ENCODE results near the gene ADAMTSL1. TPM values are rescaled to one million over a fixed set of nuclear protein-coding genes. Genes with fewer than 3 reads are reported as not detected.

The ADAMTSL1 gene
- total RNA-seq, 2 donors from 2014 or later, result 1.5 TPM; not detected in 1

DNA sequence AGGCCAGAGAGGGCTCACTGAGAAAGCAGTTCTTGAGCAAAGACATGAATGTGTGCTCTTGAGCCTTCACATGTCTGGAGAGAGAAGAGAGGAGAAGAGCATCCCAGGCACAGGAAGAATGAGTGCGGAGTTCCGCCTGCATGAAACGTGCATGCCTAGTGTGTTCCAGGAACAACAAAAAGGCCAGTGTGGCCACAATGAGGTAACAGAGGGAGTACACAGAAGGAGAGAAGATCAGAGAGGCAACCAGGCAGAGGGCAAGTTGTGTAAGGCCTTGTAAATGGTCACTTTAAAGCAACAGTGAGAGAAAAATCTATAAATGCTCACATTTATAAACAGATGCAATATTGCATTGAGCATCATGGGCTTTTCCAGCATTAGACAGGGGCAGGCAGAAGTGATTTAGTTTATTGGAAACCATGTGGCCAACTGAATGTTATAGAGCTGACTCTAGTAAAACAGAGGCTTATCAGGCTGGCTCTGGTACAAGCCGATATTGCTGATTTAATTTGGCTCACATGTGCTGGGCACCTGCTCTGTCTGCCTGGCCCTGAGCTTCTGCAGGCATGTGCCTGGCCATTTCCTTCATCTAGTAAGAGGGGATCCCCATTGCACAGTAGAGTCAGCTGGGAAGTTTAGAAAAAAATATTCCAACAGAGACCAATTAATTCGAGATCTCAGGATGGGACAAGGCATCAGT, 373.8 kb downstream of the ADAMTSL1 start:
- Histone ChIP-seq H3K9ac (ENCODE audit: extremely low read depth, low read length, poor library complexity, severe bottlenecking) (no peak overlapping the region), H3K27me3 (ENCODE audit: control insufficient read depth, insufficient read depth, low read length, poor library complexity, severe bottlenecking) (no peaks in the 10 kb centered on the region), H3K4me3 (ENCODE audit: low read length) (no peak overlapping the region), H3K36me3 (ENCODE audit: control insufficient read depth, insufficient read depth, low read length) (no peaks in the 10 kb centered on the region), H3K9me3 (ENCODE audit: control insufficient read depth, low read length) (peaks cover 9% of the 10 kb centered on the region), H3K27ac (ENCODE audit: low read depth, low read length) (no peak overlapping the region), H3K4me1 (ENCODE audit: control insufficient read depth, insufficient read depth, low read length) (no peaks in the 10 kb centered on the region)
- WGBS, 2 experiments (ENCODE audit: insufficient coverage in 1 of 2, insufficient read length in 1 of 2), result 73 to 77% methylated on average over 5 of the region's 5 CpGs
- Mint-ChIP-seq H3K36me3 (ENCODE audit: low read depth) (no peaks in the 10 kb centered on the region), H3K27ac (no peak overlapping the region), H3K4me1 (no peaks in the 10 kb centered on the region), H3K4me3 (no peak overlapping the region), H3K27me3 (ENCODE audit: insufficient read depth) (no peaks in the 10 kb centered on the region), H3K9me3 (peaks cover 18% of the 10 kb centered on the region)
- DNase-seq, result no peak
- TF ChIP-seq, protein P1, sequence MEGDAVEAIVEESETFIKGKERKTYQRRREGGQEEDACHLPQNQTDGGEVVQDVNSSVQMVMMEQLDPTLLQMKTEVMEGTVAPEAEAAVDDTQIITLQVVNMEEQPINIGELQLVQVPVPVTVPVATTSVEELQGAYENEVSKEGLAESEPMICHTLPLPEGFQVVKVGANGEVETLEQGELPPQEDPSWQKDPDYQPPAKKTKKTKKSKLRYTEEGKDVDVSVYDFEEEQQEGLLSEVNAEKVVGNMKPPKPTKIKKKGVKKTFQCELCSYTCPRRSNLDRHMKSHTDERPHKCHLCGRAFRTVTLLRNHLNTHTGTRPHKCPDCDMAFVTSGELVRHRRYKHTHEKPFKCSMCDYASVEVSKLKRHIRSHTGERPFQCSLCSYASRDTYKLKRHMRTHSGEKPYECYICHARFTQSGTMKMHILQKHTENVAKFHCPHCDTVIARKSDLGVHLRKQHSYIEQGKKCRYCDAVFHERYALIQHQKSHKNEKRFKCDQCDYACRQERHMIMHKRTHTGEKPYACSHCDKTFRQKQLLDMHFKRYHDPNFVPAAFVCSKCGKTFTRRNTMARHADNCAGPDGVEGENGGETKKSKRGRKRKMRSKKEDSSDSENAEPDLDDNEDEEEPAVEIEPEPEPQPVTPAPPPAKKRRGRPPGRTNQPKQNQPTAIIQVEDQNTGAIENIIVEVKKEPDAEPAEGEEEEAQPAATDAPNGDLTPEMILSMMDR (conservative IDR thresholded peaks at IDR 0.05), result no peak

DNA sequence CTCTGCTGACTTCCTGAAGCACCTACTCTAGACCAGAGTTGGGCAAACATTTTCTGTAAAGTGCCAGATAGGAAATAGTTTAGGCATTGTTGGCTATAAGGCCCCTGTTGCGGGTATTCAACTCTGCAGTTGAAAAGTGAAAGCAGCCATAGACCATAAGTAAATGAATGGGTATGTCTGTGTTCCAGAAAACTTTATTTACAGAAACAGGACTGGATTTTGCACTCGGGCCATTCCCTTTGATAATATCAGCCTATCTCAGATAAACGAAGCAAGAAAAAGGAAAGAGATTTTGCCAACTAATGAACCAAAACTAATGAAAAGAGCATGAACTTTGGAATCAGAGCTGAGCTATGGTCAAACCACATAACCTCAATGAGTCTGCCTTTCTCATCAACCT, 374.7 kb downstream of the ADAMTSL1 start:
- no peak overlapping the region for H3K27ac Mint-ChIP-seq
- Histone ChIP-seq H3K36me3 (ENCODE audit: control insufficient read depth, insufficient read depth, low read length) (no peaks in the 10 kb centered on the region), H3K9ac (ENCODE audit: extremely low read depth, low read length, poor library complexity, severe bottlenecking) (no peak overlapping the region), H3K9me3 (ENCODE audit: control insufficient read depth, low read length) (peaks cover 9% of the 10 kb centered on the region), H3K4me1 (ENCODE audit: control insufficient read depth, insufficient read depth, low read length) (no peaks in the 10 kb centered on the region), H3K4me3 (ENCODE audit: low read length) (no peak overlapping the region), H3K27me3 (ENCODE audit: control insufficient read depth, insufficient read depth, low read length, poor library complexity, severe bottlenecking) (no peaks in the 10 kb centered on the region), H3K27ac (ENCODE audit: low read depth, low read length) (no peak overlapping the region)
- H3K4me1 Mint-ChIP-seq, result no peaks in the 10 kb centered on the region
- TF ChIP-seq, protein P1 (conservative IDR thresholded peaks at IDR 0.05), result no peak
- DNase-seq, result no peak
- H3K4me3 Mint-ChIP-seq, result no peak overlapping the region
- peaks cover 2% of the 10 kb centered on the region for H3K27me3 Mint-ChIP-seq (ENCODE audit: insufficient read depth)
- no peaks in the 10 kb centered on the region for H3K36me3 Mint-ChIP-seq (ENCODE audit: low read depth)
- H3K9me3 Mint-ChIP-seq, result peaks cover 17% of the 10 kb centered on the region
- whole genome bisulfite sequencing, 2 experiments (ENCODE audit: insufficient coverage in 1 of 2, insufficient read length in 1 of 2), result 92 to 96% methylated on average over 3 of the region's 3 CpGs

DNA sequence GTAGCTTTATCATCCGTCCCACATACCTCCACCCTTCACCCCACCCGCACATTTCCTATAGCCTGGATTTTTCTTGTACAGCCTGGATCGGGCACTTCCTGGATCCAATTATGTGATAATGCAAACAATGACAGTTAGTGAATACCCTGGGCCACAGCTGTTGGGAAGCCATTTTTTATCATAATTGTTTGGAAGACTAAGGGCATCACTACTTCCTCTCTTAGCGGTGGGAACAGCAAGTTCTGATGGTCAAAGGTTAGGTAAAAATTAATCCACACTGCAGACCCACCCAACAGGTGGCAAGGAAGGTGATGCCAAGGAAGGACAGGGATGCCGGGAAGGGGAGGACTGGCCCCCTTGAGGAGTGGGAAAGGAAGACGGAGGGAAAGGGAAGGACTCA, 375.3 kb downstream of the ADAMTSL1 start:
- H3K9me3 Mint-ChIP-seq, result peaks cover 11% of the 10 kb centered on the region
- no peak overlapping the region for H3K27ac Mint-ChIP-seq
- H3K4me1 Mint-ChIP-seq, result no peaks in the 10 kb centered on the region
- H3K27me3 Mint-ChIP-seq (ENCODE audit: insufficient read depth), result peaks cover 4% of the 10 kb centered on the region
- DNase-seq, result no peak
- no peaks in the 10 kb centered on the region for H3K4me1 ChIP-seq (ENCODE audit: control insufficient read depth, insufficient read depth, low read length)
- WGBS, 2 experiments (ENCODE audit: insufficient coverage in 1 of 2, insufficient read length in 1 of 2), result 89 to 100% methylated on average over 4 to 6 of the region's 6 CpGs
- H3K4me3 ChIP-seq (ENCODE audit: low read length), result no peak overlapping the region
- TF ChIP-seq, protein P1 (conservative IDR thresholded peaks at IDR 0.05), result no peak
- H3K27ac ChIP-seq (ENCODE audit: low read depth, low read length), result no peak overlapping the region
- H3K36me3 Mint-ChIP-seq (ENCODE audit: low read depth), result no peaks in the 10 kb centered on the region
- H3K9me3 ChIP-seq (ENCODE audit: control insufficient read depth, low read length), result peaks cover 9% of the 10 kb centered on the region
- no peaks in the 10 kb centered on the region for H3K27me3 ChIP-seq (ENCODE audit: control insufficient read depth, insufficient read depth, low read length, poor library complexity, severe bottlenecking)
- H3K4me3 Mint-ChIP-seq, result no peak overlapping the region
- H3K9ac ChIP-seq (ENCODE audit: extremely low read depth, low read length, poor library complexity, severe bottlenecking), result no peak overlapping the region
- no peaks in the 10 kb centered on the region for H3K36me3 ChIP-seq (ENCODE audit: control insufficient read depth, insufficient read depth, low read length)

Measured in endodermal cell (in vitro differentiated cells).